Right cardiac atrium (tissue), 5 donors: ENCODE measurements around the gene BOLA3. TPM values are rescaled to one million over a fixed set of nuclear protein-coding genes. Genes with fewer than 3 reads are reported as not detected.
"Not testable (repeated sequence)": the region's sequence is repeated elsewhere in the genome, so short reads cannot be mapped to it uniquely, and the experiment has no call there.

ENCODE experiments used
- ATAC-seq, 2 donors: fragments of 200-7000 bp; cut with Tn5 transposase; one replicate each; pipeline versions ENCODE4 v1.8.0 to v1.9.1; 2020; ENCODE audit warnings: moderate library complexity in 2 of 2, mild to moderate bottlenecking in 1 of 2
- DNase-seq, 3 donors: peaks; one replicate each; pipeline ENCODE4 v3.0.0-alpha.2; 2020
- H3K27ac ChIP-seq: one replicate; pipeline ENCODE4 v1.5.1; 2013; ENCODE audit warnings: mild to moderate bottlenecking, low read length, control low read depth, moderate library complexity
- H3K27me3 ChIP-seq: one replicate; pipeline ENCODE4 v1.6.1; 2013; ENCODE audit not compliant: control insufficient read depth, insufficient read depth
- H3K4me1 ChIP-seq: one replicate; pipeline ENCODE4 v1.6.1; 2013; ENCODE audit warnings: low read length; ENCODE audit not compliant: control insufficient read depth, insufficient read depth
- H3K4me3 ChIP-seq: one replicate; pipeline ENCODE4 v1.5.1; 2013; ENCODE audit warnings: low read length, control low read depth
- H3K9me3 ChIP-seq: one replicate; pipeline ENCODE4 v1.6.1; 2013; ENCODE audit warnings: low read length; ENCODE audit not compliant: control insufficient read depth
- WGBS: extraction: QIAGEN DNeasy Blood & Tissue Kit; methylation state at CpG from one replicate; pipeline ENCODE4 v1.1.7; 2013; 5-methylcytosine and 5-hydroxymethylcytosine counted together
- intact Hi-C, 4 donors: fragments of 100-400 bp; cut with DNase I; formaldehyde crosslinking; loops; one replicate each; pipeline versions ENCODE4 v1.11.0 to v1.14.0; 2022 to 2023
- polyA plus RNA-seq: library from polyadenylated mRNA; stranded (reverse); fragments of 200-250 nt; gene quantifications from one replicate; pipeline ENCODE4 v1.2.3, GENCODE V29; 2013
- total RNA-seq, 4 donors: library from RNA; stranded (reverse); fragmentation: NEBNext Ultra II Directional; extraction: Animal tissue kit (Norgen Biotek cat#: 25700); gene quantifications; one replicate each; pipeline ENCODE4 v1.2.1, GENCODE V29; 2021
- donor health status: healthy with polysubstance abuse.
- donor health status: DM: no; HTN: yes; CAD: no.
- donor health status: DM: no; HTN: no; CAD: no.
- donor health status: DM: no; HTN: yes; CAD: no; lungs with severe emphysema.
- donor health status: DM: yes; HTN: yes; CAD: no.

Gene BOLA3
- total and polyA plus RNA-seq, 5 donors: 75.5 to 327 (median 106) TPM

DNA sequence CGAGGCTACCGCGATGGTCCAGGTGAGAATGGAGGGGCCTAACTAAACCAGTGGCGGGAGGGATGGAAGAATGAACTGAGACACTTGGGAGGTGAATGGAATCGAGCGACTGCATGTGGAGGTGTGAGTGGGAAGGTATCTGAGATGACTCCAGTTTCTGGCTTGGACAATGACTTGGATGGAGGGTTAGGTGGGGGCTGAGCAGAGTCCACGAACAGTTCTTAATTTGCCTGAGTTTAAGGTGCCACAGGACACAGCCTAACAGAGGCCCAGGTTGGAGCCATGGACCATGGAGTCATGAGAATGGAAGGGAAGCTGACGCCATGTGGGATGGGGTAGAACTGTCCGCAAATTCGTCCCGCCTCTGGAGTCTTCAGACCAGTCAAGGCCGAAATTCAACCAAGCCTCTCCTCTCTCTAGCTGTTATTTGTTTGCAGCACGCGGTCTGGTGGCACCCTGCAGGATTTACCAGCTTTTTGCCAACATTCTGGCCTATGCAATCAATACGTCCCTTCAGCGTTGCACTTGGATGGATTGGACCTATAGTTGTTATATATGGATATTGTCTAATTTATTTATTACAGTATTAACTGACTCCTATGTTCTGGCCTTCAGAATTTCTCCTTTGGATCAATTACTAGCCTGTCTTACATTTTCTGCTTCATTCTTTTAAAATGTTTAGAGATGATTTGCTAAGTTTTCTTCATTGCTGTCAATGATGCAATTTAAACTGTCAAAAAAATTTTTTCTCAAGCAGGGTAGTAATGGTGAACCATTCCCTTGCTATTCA is 940 bp upstream of the BOLA3 start:
- H3K27ac ChIP-seq: peak overlapping the region; percentile 26
- ATAC-seq: peak in 1 of 2 donors; percentile 2
- DNase-seq: no peak
- H3K4me3 ChIP-seq: peak overlapping the region; percentile 88
- intact Hi-C loops: no loop called here
- H3K27me3 ChIP-seq: no peaks in the 10 kb centered on the region
- WGBS: 55% methylated on average over 16 of the region's 16 CpGs
- H3K4me1 ChIP-seq: peaks cover 12% of the 10 kb centered on the region
- no peaks in the 10 kb centered on the region for H3K9me3 ChIP-seq

DNA sequence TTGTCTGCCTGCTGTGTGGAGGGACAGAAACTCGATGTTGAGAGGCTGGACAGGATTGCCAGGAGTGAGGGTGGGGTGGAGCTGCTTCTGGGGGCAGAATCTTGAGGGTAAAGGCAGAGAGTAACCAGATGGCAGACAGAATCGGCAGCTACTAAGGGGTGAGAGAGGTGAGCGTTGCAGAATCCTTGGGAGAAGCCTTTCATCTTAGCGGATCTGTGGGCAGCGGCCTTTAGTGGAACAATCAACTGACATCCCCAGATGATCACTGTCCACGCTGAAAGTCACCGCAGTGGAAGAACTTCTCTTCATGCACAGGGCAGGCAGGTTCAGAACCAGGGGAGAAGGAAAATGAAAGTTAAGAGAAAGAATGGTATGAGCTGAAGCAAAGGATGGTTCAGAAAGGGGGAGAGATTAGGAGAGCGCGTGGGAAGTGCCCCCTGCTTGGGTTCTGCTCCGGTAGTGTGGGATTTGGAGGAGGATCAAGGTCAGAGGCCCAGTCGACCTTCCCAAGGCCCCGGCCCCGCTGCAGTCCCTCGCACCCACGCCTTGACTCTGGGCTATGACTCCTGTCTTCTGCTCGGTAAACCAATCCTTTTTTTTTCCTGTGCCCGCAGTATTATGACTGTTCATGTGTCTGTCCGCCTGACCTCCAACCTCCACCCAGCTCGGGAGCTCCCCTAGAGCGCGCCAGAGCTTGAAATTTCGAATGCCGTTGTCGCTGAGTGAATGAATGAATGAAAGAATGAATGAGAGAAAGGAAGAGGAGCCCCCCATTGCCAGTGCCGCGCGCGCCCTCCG is 584 bp downstream of the BOLA3 start:
- intact Hi-C loops: no loop called here
- DNase-seq: peak in 1 of 3 donors; percentile 50

GRCh38 chr2:74142340-74142739 is 5.4 kb downstream of the BOLA3 start:
- no peaks in the 10 kb centered on the region for H3K27me3 ChIP-seq
- intact Hi-C loops: no loop called here
- no peak overlapping the region for H3K27ac ChIP-seq
- no peak for DNase-seq
- ATAC-seq: no peak
- no peaks in the 10 kb centered on the region for H3K9me3 ChIP-seq
- 81% methylated on average over 6 of the region's 6 CpGs for WGBS
- H3K4me1 ChIP-seq: peaks cover 6% of the 10 kb centered on the region
- H3K4me3 ChIP-seq: no peak overlapping the region

More for the DNA sequence above, 584 bp downstream of the BOLA3 start:
- no peaks in the 10 kb centered on the region for H3K27me3 ChIP-seq
- H3K4me1 ChIP-seq: peaks cover 12% of the 10 kb centered on the region
- no peaks in the 10 kb centered on the region for H3K9me3 ChIP-seq
- 6% methylated on average over 29 of the region's 29 CpGs for WGBS
- ATAC-seq: peak; percentile 7 to 10
- H3K27ac ChIP-seq: peak overlapping the region; percentile 57
- peak overlapping the region; percentile 88 for H3K4me3 ChIP-seq

DNA sequence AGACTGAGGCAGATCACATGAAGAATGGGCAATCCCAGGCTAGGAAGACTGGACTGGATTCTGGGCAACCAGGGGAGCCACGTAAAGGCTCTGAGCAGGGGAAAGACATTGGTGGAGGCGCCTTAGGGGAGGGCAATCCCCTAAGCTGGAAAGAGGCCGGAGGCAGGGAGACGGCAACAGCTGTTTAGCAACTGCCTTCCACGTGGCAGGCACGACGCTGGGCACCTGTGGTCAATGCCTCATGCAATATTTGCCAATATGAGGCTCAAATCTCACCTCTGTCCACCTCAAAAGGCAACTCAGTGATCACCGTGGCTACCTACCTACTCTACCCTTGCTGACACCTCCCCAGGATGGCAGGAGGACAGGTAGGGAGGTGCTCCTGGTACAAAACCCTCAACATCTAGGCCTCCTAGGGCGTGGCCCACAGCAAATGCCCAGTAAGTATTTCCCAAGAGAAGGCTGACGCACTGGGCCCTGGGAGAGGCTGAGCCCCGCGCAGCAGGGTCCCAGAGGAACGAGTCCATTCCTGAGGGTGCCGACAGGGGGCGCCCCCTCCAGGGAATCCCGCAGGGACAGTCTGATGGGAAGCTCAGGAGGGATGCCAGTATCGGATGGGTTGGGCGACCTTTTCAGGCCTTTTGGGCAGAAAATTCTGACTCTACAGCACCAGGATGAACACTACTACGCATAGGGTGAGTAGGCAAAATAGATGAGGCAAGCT is 8.9 kb downstream of the BOLA3 start:
- Histone ChIP-seq H3K4me1 (no peaks in the 10 kb centered on the region), H3K4me3 (no peak overlapping the region), H3K27ac (no peak overlapping the region), H3K9me3 (no peaks in the 10 kb centered on the region), H3K27me3 (no peaks in the 10 kb centered on the region)
- DNase-seq: no peak
- intact Hi-C loops: no loop called here
- ATAC-seq: no peak
- WGBS: 89% methylated on average over 19 of the region's 19 CpGs

DNA sequence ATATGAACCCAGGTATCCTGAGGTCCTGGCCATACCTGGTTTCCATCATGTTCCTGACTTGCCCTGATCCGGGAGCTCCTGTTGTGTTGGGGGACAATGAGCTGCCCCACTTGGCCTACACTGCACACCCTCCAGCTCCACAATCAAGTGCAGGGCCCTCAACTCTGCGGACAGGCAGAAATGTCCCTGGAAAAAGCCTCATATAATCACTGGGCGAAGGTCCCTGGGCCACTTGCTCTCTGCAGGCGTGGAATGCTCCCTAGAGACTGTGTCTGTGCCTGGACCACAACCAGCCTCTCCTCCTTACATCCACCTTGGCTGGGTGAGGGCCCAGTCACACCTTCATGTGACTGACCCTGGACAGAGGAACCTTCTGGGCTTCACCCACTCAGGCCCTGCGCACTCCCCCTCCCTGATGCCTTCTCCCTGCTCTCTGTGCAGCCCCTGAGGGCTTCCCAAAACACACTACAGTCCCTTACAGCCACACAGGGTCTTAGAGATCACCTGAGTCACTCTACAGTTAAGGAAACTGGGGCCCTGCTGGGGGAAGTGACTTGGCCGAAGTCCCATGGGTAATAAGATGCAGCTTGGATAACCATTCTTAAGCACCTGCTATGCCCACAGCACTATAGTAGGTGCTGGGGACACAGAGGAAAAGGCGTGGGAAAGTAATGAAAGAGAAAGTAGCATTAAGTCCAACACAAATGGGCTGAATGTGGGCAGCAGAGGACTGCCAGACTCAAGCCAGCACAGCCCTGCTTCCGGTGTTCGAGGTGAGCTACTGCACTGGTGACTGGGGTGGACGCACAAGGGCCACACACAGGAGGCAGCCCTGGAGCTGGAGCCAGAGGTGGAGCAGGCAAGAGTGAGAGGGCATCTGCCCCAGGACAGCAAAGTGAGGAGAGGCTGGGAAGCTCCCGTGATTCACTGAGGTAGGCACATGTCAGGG is 9.8 kb downstream of the BOLA3 start:
- H3K4me3 ChIP-seq: no peak overlapping the region
- H3K9me3 ChIP-seq: no peaks in the 10 kb centered on the region
- no peak overlapping the region for H3K27ac ChIP-seq
- peak in 1 of 2 donors; percentile 15 for ATAC-seq
- no peaks in the 10 kb centered on the region for H3K27me3 ChIP-seq
- DNase-seq: no peak
- WGBS: 88% methylated on average over 11 of the region's 11 CpGs
- intact Hi-C loops: no loop called here
- H3K4me1 ChIP-seq: no peaks in the 10 kb centered on the region

GRCh38 chr2:74131901-74132300 is 15.8 kb downstream of the BOLA3 start:
- H3K4me1 ChIP-seq: no peaks in the 10 kb centered on the region
- no peaks in the 10 kb centered on the region for H3K27me3 ChIP-seq
- DNase-seq: no peak
- WGBS: 84% methylated on average over 5 of the region's 5 CpGs
- intact Hi-C loops: no loop called here
- no peaks in the 10 kb centered on the region for H3K9me3 ChIP-seq
- H3K27ac ChIP-seq: no peak overlapping the region
- no peak overlapping the region for H3K4me3 ChIP-seq
- ATAC-seq: no peak

- intact Hi-C loops: no loop called here
- ATAC-seq (no peak), DNase-seq (peak in 1 of 3 donors; percentile 24)
- Histone ChIP-seq H3K9me3 (no peaks in the 10 kb centered on the region), H3K4me1 (no peaks in the 10 kb centered on the region), H3K4me3 (no peak overlapping the region), H3K27ac (no peak overlapping the region), H3K27me3 (no peaks in the 10 kb centered on the region)
- 28% methylated on average over 41 of the region's 41 CpGs for WGBS
Measured at GRCh38 chr2:74130211-74130995, 17.3 kb downstream of the BOLA3 start.

DNA sequence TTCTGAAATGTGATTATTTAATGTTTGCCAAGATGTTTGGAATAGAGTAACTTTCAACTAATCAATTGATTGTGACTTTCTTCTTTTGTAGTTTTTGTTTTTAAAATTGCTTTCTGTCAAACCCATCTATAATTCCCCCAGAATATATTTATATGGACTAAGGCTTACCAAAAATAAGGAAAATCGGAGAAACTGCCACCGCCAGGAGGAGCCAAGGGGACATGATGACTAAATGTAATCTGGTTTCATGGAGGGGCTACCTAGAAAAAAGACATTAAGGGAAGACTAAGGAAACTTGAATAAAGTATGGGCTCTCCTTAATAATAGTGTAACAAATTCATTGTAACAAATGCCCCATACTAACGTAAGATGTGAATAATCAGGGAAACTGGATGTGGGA is 19.5 kb downstream of the BOLA3 start:
- WGBS: 71% methylated on average over 3 of the region's 3 CpGs
- DNase-seq (no peak), ATAC-seq (no peak)
- Histone ChIP-seq H3K27me3 (no peaks in the 10 kb centered on the region), H3K9me3 (no peaks in the 10 kb centered on the region), H3K27ac (no peak overlapping the region), H3K4me1 (no peaks in the 10 kb centered on the region), H3K4me3 (no peak overlapping the region)
- intact Hi-C loops: no loop called here

- intact Hi-C loops, ATAC-seq, H3K27ac ChIP-seq, H3K9me3 ChIP-seq, H3K4me1 ChIP-seq, H3K4me3 ChIP-seq, H3K27me3 ChIP-seq: not testable (repeated sequence)
- 97% methylated on average over 29 of the region's 29 CpGs for WGBS
- peak in 2 of 3 donors; percentile 26 to 62 for DNase-seq
Measured at GRCh38 chr2:74123955-74124354, 23.8 kb downstream of the BOLA3 start.

- H3K9me3 ChIP-seq, ATAC-seq, DNase-seq, intact Hi-C loops, H3K27me3 ChIP-seq, H3K4me1 ChIP-seq, H3K4me3 ChIP-seq, H3K27ac ChIP-seq: not testable (repeated sequence)
- WGBS: 96% methylated on average over 1 of the region's 1 CpG
Measured at GRCh38 chr2:74121846-74122245, 25.9 kb downstream of the BOLA3 start.
